Natural killer cell (primary cell): ENCODE data around the gene TEX53. TPM values are rescaled to one million over a fixed set of nuclear protein-coding genes. Genes with fewer than 3 reads are reported as not detected.

Experiments
- ATAC-seq, 3 donors: fragments of 150-1000 bp in 2 of 3; fragments of 200-7000 bp in 1 of 3; cut with Tn5 transposase; 1 replicate in 1 of 3; 2 replicates in 2 of 3; pipeline ENCODE4 v1.10.0; 2021; ENCODE audit warnings: mild to moderate bottlenecking in 2 of 3, moderate library complexity in 2 of 3
- DNase-seq, 2 donors: peaks; one replicate each; pipeline versions ENCODE4 v3.0.0 to v3.0.0-alpha.2; 2013 to 2021; ENCODE audit warnings: mixed read lengths in 1 of 2
- H3K27ac ChIP-seq: one replicate; pipeline ENCODE4 v1.5.1; 2013; ENCODE audit warnings: mild to moderate bottlenecking, low read length
- H3K27me3 ChIP-seq: one replicate; pipeline ENCODE4 v1.6.1; 2013; ENCODE audit warnings: low read length; ENCODE audit not compliant: control insufficient read depth, insufficient read depth
- H3K36me3 ChIP-seq: one replicate; pipeline ENCODE4 v1.6.1; 2013; ENCODE audit warnings: low read length; ENCODE audit not compliant: control insufficient read depth, insufficient read depth
- H3K4me1 ChIP-seq: one replicate; pipeline ENCODE4 v1.6.1; 2013; ENCODE audit warnings: low read length; ENCODE audit not compliant: control insufficient read depth, insufficient read depth
- H3K4me3 ChIP-seq: one replicate; pipeline ENCODE4 v1.5.1; 2013; ENCODE audit warnings: low read length
- H3K9me3 ChIP-seq: one replicate; pipeline ENCODE4 v1.6.1; 2013; ENCODE audit warnings: low read length; ENCODE audit not compliant: control insufficient read depth, insufficient read depth
- H3K27ac Mint-ChIP-seq, 2 donors: one replicate each; pipeline ENCODE4 v1.8.0; 2022; ENCODE audit warnings: mild to moderate bottlenecking in 2 of 2, mixed read lengths in 2 of 2, moderate library complexity in 1 of 2
- H3K27me3 Mint-ChIP-seq, 2 donors: one replicate each; pipeline ENCODE4 v1.8.0; 2022; ENCODE audit warnings: low read depth in 2 of 2, mixed read lengths in 2 of 2
- H3K36me3 Mint-ChIP-seq: one replicate; pipeline ENCODE4 v1.8.0; 2022; ENCODE audit warnings: mixed read lengths
- H3K4me1 Mint-ChIP-seq, 2 donors: one replicate each; pipeline ENCODE4 v1.8.0; 2022; ENCODE audit warnings: mixed read lengths in 2 of 2
- H3K4me3 Mint-ChIP-seq: one replicate; pipeline ENCODE4 v1.8.0; 2022; ENCODE audit warnings: mild to moderate bottlenecking, moderate library complexity, mixed read lengths
- H3K9me3 Mint-ChIP-seq, 2 donors: one replicate each; pipeline ENCODE4 v1.8.0; 2022; ENCODE audit warnings: mixed read lengths in 2 of 2
- CTCF ChIP-seq: fragments of 200-600 bp; IDR thresholded peaks from one replicate; pipeline ENCODE4 v1.8.0; 2022; ENCODE audit warnings: antibody characterized with exemption
- WGBS: methylation state at CpG from one replicate; pipeline ENCODE4 v1.1.7; 2013; ENCODE audit warnings: missing lambda C conversion rate; ENCODE audit not compliant: insufficient coverage; 5-methylcytosine and 5-hydroxymethylcytosine counted together
- intact Hi-C: fragments of 100-400 bp; cut with micrococcal nuclease; formaldehyde crosslinking; loops from one replicate; pipeline ENCODE4 v1.14.2; 2022
- total RNA-seq, 4 donors: library from RNA; stranded (reverse); fragments of 120-200 nt in 1 of 4; gene quantifications; one replicate each; pipeline versions ENCODE4 v1.2.3 to v1.2.4, GENCODE V29; 2013 to 2022

The TEX53 gene
- total RNA-seq, 3 donors from 2014 or later (not counting 1 experiment from before 2014, with no cell fraction given) = not detected

- H3K27me3 Mint-ChIP-seq = no peaks in the 10 kb centered on the region
- Histone ChIP-seq H3K9me3 (no peaks in the 10 kb centered on the region), H3K27ac (no peak overlapping the region), H3K27me3 (no peaks in the 10 kb centered on the region), H3K4me1 (peaks cover 43% of the 10 kb centered on the region), H3K4me3 (no peak overlapping the region), H3K36me3 (no peaks in the 10 kb centered on the region)
- H3K9me3 Mint-ChIP-seq = no peaks in the 10 kb centered on the region
- H3K27ac Mint-ChIP-seq = peak overlapping the region in 1 of 2 donors; percentile 88
- no peak for DNase-seq
- no peaks in the 10 kb centered on the region for H3K36me3 Mint-ChIP-seq
- no peak for TF ChIP-seq CTCF
- H3K4me1 Mint-ChIP-seq = peaks cover 23 to 38% of the 10 kb centered on the region in 2 donors
- intact Hi-C loops = loop anchor here (2.0 kb wide), 1 partner anchor 27 kb away; the partner anchor contains the start of gene ATP6V1G1
- H3K4me3 Mint-ChIP-seq = no peak overlapping the region
- WGBS = 100% methylated on average over 2 of the region's 3 CpGs
- no peak for ATAC-seq
Measured at GRCh38 chr9:114613919-114614318, 43.7 kb downstream of the TEX53 start.

GRCh38 chr9:114613087-114613486 lies 44.5 kb downstream of the TEX53 start:
- no peak overlapping the region for H3K4me3 ChIP-seq
- TF ChIP-seq CTCF = no peak
- peaks cover 43% of the 10 kb centered on the region for H3K4me1 ChIP-seq
- Mint-ChIP-seq H3K36me3 (no peaks in the 10 kb centered on the region), H3K9me3 (no peaks in the 10 kb centered on the region), H3K27me3 (no peaks in the 10 kb centered on the region), H3K4me1 (peaks cover 21 to 35% of the 10 kb centered on the region in 2 donors), H3K27ac (peak overlapping the region; percentile 74 to 88), H3K4me3 (peak overlapping the region; percentile 90)
- no peaks in the 10 kb centered on the region for H3K9me3 ChIP-seq
- H3K27me3 ChIP-seq = no peaks in the 10 kb centered on the region
- H3K27ac ChIP-seq = no peak overlapping the region
- no peak for DNase-seq
- no peak for ATAC-seq
- no peaks in the 10 kb centered on the region for H3K36me3 ChIP-seq
- 75% methylated on average over 7 of the region's 7 CpGs for WGBS
- intact Hi-C loops = loop anchor here (2.0 kb wide), 1 partner anchor 26 kb away; the partner anchor contains the start of gene ATP6V1G1

DNA sequence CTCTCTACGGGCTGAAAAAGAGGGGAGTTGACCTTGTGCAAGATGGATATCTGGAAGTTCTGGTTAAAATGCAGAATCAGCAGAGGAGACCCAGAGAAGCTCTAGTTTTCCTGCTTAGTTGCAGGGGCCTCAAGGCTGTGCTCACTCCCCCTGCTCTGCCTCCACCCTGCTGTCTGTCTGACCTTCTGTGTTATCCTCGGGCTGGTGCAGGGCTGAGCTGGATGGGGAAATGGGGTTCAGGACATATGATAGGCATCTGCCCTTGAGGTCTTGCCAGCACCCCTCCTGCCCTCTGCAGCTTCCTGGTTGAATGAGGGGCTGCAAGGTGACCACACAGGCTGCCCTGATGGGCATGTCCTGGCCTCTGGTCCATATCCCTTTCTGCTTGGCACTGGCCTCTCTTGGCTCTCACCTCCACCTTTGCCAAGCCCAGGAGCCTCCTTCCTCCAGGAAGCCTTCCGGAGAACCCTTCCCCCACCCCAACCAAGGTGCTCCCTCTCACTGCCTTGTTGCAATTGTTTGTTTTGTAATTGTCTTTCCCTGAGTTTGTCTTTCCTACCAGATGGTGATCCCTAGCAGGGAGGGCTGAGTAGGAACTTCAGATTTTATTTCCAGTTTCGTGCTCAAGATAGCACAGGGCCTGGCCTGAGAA lies 45.2 kb downstream of the TEX53 start:
- peaks cover 38% of the 10 kb centered on the region for H3K4me1 ChIP-seq
- H3K9me3 ChIP-seq = no peaks in the 10 kb centered on the region
- Mint-ChIP-seq H3K27me3 (no peaks in the 10 kb centered on the region), H3K36me3 (no peaks in the 10 kb centered on the region), H3K4me3 (peak overlapping the region; percentile 90), H3K27ac (peak overlapping the region; percentile 74 to 88), H3K9me3 (no peaks in the 10 kb centered on the region), H3K4me1 (peaks cover 21 to 35% of the 10 kb centered on the region in 2 donors)
- no peaks in the 10 kb centered on the region for H3K27me3 ChIP-seq
- peak overlapping the region; percentile 77 for H3K4me3 ChIP-seq
- 30% methylated on average over 3 of the region's 4 CpGs for WGBS
- TF ChIP-seq CTCF = no peak
- peak overlapping the region; percentile 83 for H3K27ac ChIP-seq
- DNase-seq (peak in 1 of 2 donors; percentile 24), ATAC-seq (no peak)
- intact Hi-C loops = loop anchor here (2.0 kb wide), 1 partner anchor 26 kb away; the partner anchor contains the start of gene ATP6V1G1
- no peaks in the 10 kb centered on the region for H3K36me3 ChIP-seq
